ENCODE results near the gene QSOX2. TPM values are rescaled to one million over a fixed set of nuclear protein-coding genes. Genes with fewer than 3 reads are reported as not detected.

The QSOX2 gene
- total RNA-seq, 1 experiment from 2014 or later: 20.5 TPM

DNA sequence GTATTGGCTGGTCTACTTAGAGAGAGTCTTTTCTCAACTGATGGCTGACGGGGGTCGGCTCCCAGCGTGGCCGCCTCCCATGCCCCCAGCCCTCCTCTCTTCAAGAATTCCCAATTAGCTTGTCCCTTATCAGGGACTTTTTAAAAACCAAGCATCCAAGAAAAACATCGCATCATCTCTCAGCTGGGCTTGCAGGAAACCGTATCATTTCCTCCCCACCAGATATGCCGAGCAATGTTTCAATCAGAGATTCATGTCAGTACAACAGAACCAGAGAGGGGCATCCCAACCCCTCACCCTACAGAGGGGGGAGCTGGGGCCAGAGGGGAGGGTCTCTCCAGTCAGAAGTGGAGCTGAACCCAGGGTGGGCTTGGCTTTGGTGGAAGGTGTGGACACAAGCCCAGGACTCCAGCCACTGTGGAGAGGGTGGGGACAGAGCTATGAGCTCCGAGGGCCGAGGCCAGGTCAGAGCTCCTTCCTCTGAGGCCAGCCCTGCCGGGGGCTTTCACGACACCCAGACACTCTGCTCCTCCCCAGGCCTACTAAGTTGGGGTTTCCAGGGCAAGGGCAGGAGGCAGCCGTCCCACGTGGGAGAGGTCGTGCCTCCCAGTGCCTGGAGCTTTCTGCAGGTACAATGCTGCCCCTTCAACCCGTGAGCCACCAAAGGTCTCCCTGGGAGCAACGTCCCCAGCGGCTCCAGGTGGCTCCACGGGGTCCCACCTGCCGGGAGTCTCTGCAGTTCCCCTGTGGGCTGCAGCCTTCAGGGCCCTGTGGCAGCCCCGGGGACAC lies 87.9 kb downstream of the QSOX2 start:
- Mint-ChIP-seq H3K27me3 (ENCODE audit: unreplicated experiment) (peaks cover 33% of the 10 kb centered on the region), H3K4me1 (ENCODE audit: low read depth, unreplicated experiment) (no peaks in the 10 kb centered on the region), H3K27ac (ENCODE audit: unreplicated experiment) (no peak overlapping the region), H3K9me3 (ENCODE audit: low read depth, unreplicated experiment) (no peaks in the 10 kb centered on the region), H3K36me3 (ENCODE audit: insufficient read depth, unreplicated experiment) (no peaks in the 10 kb centered on the region), H3K4me3 (ENCODE audit: low read depth, unreplicated experiment) (no peak overlapping the region)
- no TSS peak for BruUV-seq (replicated peaks)
- CTCF ChIA-PET: interaction anchor here (0.6 kb wide), 1 partner anchor 9 kb away, joined by 3 read pairs; no protein-coding TSS in a partner anchor
- DNase-seq: no peak
- intact Hi-C loops (cut with micrococcal nuclease; ENCODE audit: unreplicated experiment): no loop called here
- TF ChIP-seq, protein P1, sequence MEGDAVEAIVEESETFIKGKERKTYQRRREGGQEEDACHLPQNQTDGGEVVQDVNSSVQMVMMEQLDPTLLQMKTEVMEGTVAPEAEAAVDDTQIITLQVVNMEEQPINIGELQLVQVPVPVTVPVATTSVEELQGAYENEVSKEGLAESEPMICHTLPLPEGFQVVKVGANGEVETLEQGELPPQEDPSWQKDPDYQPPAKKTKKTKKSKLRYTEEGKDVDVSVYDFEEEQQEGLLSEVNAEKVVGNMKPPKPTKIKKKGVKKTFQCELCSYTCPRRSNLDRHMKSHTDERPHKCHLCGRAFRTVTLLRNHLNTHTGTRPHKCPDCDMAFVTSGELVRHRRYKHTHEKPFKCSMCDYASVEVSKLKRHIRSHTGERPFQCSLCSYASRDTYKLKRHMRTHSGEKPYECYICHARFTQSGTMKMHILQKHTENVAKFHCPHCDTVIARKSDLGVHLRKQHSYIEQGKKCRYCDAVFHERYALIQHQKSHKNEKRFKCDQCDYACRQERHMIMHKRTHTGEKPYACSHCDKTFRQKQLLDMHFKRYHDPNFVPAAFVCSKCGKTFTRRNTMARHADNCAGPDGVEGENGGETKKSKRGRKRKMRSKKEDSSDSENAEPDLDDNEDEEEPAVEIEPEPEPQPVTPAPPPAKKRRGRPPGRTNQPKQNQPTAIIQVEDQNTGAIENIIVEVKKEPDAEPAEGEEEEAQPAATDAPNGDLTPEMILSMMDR (IDR thresholded peaks at IDR 0.05; ENCODE audit: unreplicated experiment): no peak

Other genes with a start within 250 kb of the QSOX2 start
- 19.3 and 24.8 TPM in 2 replicates for gene NACC2, start 150.5 kb downstream of the QSOX2 start, total RNA-seq (2022)
- gene TMEM250, start 126.9 kb downstream of the QSOX2 start, total RNA-seq (2022): 23.9 and 26.3 TPM in 2 replicates
- gene LHX3, start 40.7 kb downstream of the QSOX2 start, total RNA-seq (2022): not detected in 2 replicates
- gene CCDC187, start 58.3 kb upstream of the QSOX2 start, total RNA-seq (2022): 0.44 and 0.73 TPM in 2 replicates
- 3.9 and 5.7 TPM in 2 replicates for gene GPSM1, start 81.7 kb upstream of the QSOX2 start, total RNA-seq (2022)
- gene DNLZ, start 117.9 kb upstream of the QSOX2 start, total RNA-seq (2022): 22.5 and 26.4 TPM in 2 replicates
- 1.2 and 1.6 TPM in 2 replicates for gene CARD9, start 127.9 kb upstream of the QSOX2 start, total RNA-seq (2022)
- gene SNAPC4, start 154.4 kb upstream of the QSOX2 start, total RNA-seq (2022): 9.7 and 10.5 TPM in 2 replicates
- 49.7 and 50.2 TPM in 2 replicates for gene ENTR1, start 164.8 kb upstream of the QSOX2 start, total RNA-seq (2022)
- 44.0 and 46.6 TPM in 2 replicates for gene PMPCA, start 164.8 kb upstream of the QSOX2 start, total RNA-seq (2022)
- 10.9 and 11.3 TPM in 2 replicates for gene INPP5E, start 194.0 kb upstream of the QSOX2 start, total RNA-seq (2022)
- gene SEC16A, start 237.2 kb upstream of the QSOX2 start, total RNA-seq (2022): 48.9 and 49.6 TPM in 2 replicates

All from Calu3 (cell line).